Activated naive CD4-positive, alpha-beta T cell treated with anti-CD3 and anti-CD28 coated beads, Interleukin-2, amount 50 U/mL, for 72 hours (primary cell): ENCODE measurements around the gene SUGCT. TPM values are rescaled to one million over a fixed set of nuclear protein-coding genes. Genes with fewer than 3 reads are reported as not detected.

Experiments
- ATAC-seq, 2 donors: fragments of 150-1000 bp; cut with Tn5 transposase; 2 replicates each; pipeline ENCODE4 v1.10.0; 2021; ENCODE audit warnings: mild to moderate bottlenecking in 2 of 2, moderate library complexity in 2 of 2
- DNase-seq, 2 donors: peaks; one replicate each; pipeline ENCODE4 v3.0.0; 2021 to 2022; ENCODE audit warnings: low spot score in 2 of 2
- H3K27ac Mint-ChIP-seq, 2 donors: one replicate each; pipeline ENCODE4 v1.8.0; 2022; ENCODE audit warnings: mild to moderate bottlenecking in 2 of 2, mixed read lengths in 2 of 2
- H3K36me3 Mint-ChIP-seq, 2 donors: one replicate each; pipeline ENCODE4 v1.8.0; 2022; ENCODE audit warnings: mixed read lengths in 2 of 2
- H3K9me3 Mint-ChIP-seq, 2 donors: one replicate each; pipeline ENCODE4 v1.8.0; 2022; ENCODE audit warnings: mixed read lengths in 2 of 2
- total RNA-seq, 2 donors: library from RNA; stranded (reverse); gene quantifications; one replicate each; pipeline ENCODE4 v1.2.3, GENCODE V29; 2022

The SUGCT gene
- total RNA-seq, 2 donors from 2014 or later: 1.1 to 1.8 TPM

GRCh38 chr7:40551685-40552576 is 417.1 kb downstream of the SUGCT start:
- no peaks in the 10 kb centered on the region for H3K9me3 Mint-ChIP-seq
- no peak for DNase-seq
- H3K27ac Mint-ChIP-seq: no peak overlapping the region
- H3K36me3 Mint-ChIP-seq: no peaks in the 10 kb centered on the region
- peak; percentile 30 to 40 for ATAC-seq

- Mint-ChIP-seq H3K9me3 (peaks cover 6 to 10% of the 10 kb centered on the region in 2 donors), H3K27ac (no peak overlapping the region), H3K36me3 (no peaks in the 10 kb centered on the region)
- no peak for ATAC-seq
- DNase-seq: no peak
Observed at GRCh38 chr7:40560672-40561071, 425.9 kb downstream of the SUGCT start.

GRCh38 chr7:40566879-40567278 is 432.1 kb downstream of the SUGCT start:
- ATAC-seq (no peak), DNase-seq (no peak)
- H3K9me3 Mint-ChIP-seq: peaks cover 3 to 6% of the 10 kb centered on the region in 2 donors
- no peaks in the 10 kb centered on the region for H3K36me3 Mint-ChIP-seq
- H3K27ac Mint-ChIP-seq: no peak overlapping the region

- H3K36me3 Mint-ChIP-seq: no peaks in the 10 kb centered on the region
- ATAC-seq (no peak), DNase-seq (no peak)
- no peaks in the 10 kb centered on the region for H3K9me3 Mint-ChIP-seq
- no peak overlapping the region for H3K27ac Mint-ChIP-seq
Observed at GRCh38 chr7:40569326-40569725, 434.5 kb downstream of the SUGCT start.

- ATAC-seq: no peak
- H3K27ac Mint-ChIP-seq: no peak overlapping the region
- H3K36me3 Mint-ChIP-seq: no peaks in the 10 kb centered on the region
- DNase-seq: no peak
- no peaks in the 10 kb centered on the region for H3K9me3 Mint-ChIP-seq
Observed at GRCh38 chr7:40570223-40570622, 435.4 kb downstream of the SUGCT start.

- no peak for ATAC-seq
- Mint-ChIP-seq H3K27ac (no peak overlapping the region), H3K9me3 (no peaks in the 10 kb centered on the region), H3K36me3 (no peaks in the 10 kb centered on the region)
- no peak for DNase-seq
Observed at GRCh38 chr7:40571796-40572195, 437.0 kb downstream of the SUGCT start.

GRCh38 chr7:40572810-40573465 is 438.1 kb downstream of the SUGCT start:
- no peaks in the 10 kb centered on the region for H3K36me3 Mint-ChIP-seq

GRCh38 chr7:40579401-40579800 is 444.6 kb downstream of the SUGCT start:
- ATAC-seq (no peak), DNase-seq (no peak)
- Mint-ChIP-seq H3K36me3 (no peaks in the 10 kb centered on the region), H3K27ac (no peak overlapping the region), H3K9me3 (peaks cover 0 to 7% of the 10 kb centered on the region in 2 donors)

More at GRCh38 chr7:40572810-40573465, 438.1 kb downstream of the SUGCT start:
- Mint-ChIP-seq H3K27ac (no peak overlapping the region), H3K9me3 (peaks cover 0 to 7% of the 10 kb centered on the region in 2 donors)
- DNase-seq: no peak
- no peak for ATAC-seq

- DNase-seq (no peak), ATAC-seq (no peak)
- no peaks in the 10 kb centered on the region for H3K36me3 Mint-ChIP-seq
- no peak overlapping the region for H3K27ac Mint-ChIP-seq
- H3K9me3 Mint-ChIP-seq: peaks cover 0 to 7% of the 10 kb centered on the region in 2 donors
Observed at GRCh38 chr7:40580776-40581175, 446.0 kb downstream of the SUGCT start.

- no peaks in the 10 kb centered on the region for H3K36me3 Mint-ChIP-seq
- DNase-seq: no peak
- peaks cover 0 to under 1% of the 10 kb centered on the region in 2 donors for H3K9me3 Mint-ChIP-seq
- no peak for ATAC-seq
- H3K27ac Mint-ChIP-seq: no peak overlapping the region
Observed at GRCh38 chr7:40582539-40582938, 447.7 kb downstream of the SUGCT start.

GRCh38 chr7:40583667-40584444 is 449.1 kb downstream of the SUGCT start:
- no peaks in the 10 kb centered on the region for H3K9me3 Mint-ChIP-seq
- ATAC-seq: no peak
- no peak overlapping the region for H3K27ac Mint-ChIP-seq
- no peaks in the 10 kb centered on the region for H3K36me3 Mint-ChIP-seq
- DNase-seq: no peak

- Mint-ChIP-seq H3K9me3 (peaks cover under 1 to 2% of the 10 kb centered on the region in 2 donors), H3K27ac (no peak overlapping the region), H3K36me3 (no peaks in the 10 kb centered on the region)
- ATAC-seq (peak in 1 of 2 donors; percentile 83), DNase-seq (no peak)
Observed at GRCh38 chr7:40584667-40585433, 450.0 kb downstream of the SUGCT start.

GRCh38 chr7:40586197-40586596 is 451.4 kb downstream of the SUGCT start:
- no peak for DNase-seq
- no peak for ATAC-seq

GRCh38 chr7:40587419-40587818 is 452.6 kb downstream of the SUGCT start:
- Mint-ChIP-seq H3K36me3 (no peaks in the 10 kb centered on the region), H3K9me3 (peaks cover 6 to 10% of the 10 kb centered on the region in 2 donors), H3K27ac (no peak overlapping the region)
- ATAC-seq (no peak), DNase-seq (no peak)

More at GRCh38 chr7:40586197-40586596, 451.4 kb downstream of the SUGCT start:
- Mint-ChIP-seq H3K27ac (no peak overlapping the region), H3K36me3 (no peaks in the 10 kb centered on the region), H3K9me3 (peaks cover 6% of the 10 kb centered on the region in 2 donors)

GRCh38 chr7:40595129-40595528 is 460.3 kb downstream of the SUGCT start:
- H3K27ac Mint-ChIP-seq: no peak overlapping the region
- no peaks in the 10 kb centered on the region for H3K36me3 Mint-ChIP-seq
- DNase-seq (no peak), ATAC-seq (no peak)
- H3K9me3 Mint-ChIP-seq: peaks cover 1 to 11% of the 10 kb centered on the region in 2 donors

GRCh38 chr7:40595832-40596231 is 461.0 kb downstream of the SUGCT start:
- ATAC-seq (no peak), DNase-seq (no peak)
- Mint-ChIP-seq H3K36me3 (no peaks in the 10 kb centered on the region), H3K27ac (no peak overlapping the region), H3K9me3 (peaks cover 0 to 9% of the 10 kb centered on the region in 2 donors)
